GM12875 (cell line): ENCODE data around the gene HENMT1.

ENCODE experiments used
- H3K4me3 ChIP-seq: one replicate; pipeline ENCODE4 v1.5.1; 2011; ENCODE audit warnings: low read depth, low read length, control low read depth
- CTCF ChIP-seq: IDR thresholded peaks from 2 replicates; pipeline ENCODE4 v1.5.1; 2011; ENCODE audit warnings: low read depth, mild to moderate bottlenecking, control low read depth, inconsistent platforms, low read length, moderate library complexity, borderline replicate concordance; ENCODE audit not compliant: insufficient read depth

The HENMT1 gene

GRCh38 chr1:108699375-108700332 lies 38.8 kb upstream of the HENMT1 start:
- H3K4me3 ChIP-seq = no peak overlapping the region
- TF ChIP-seq CTCF = no peak

- no peak for TF ChIP-seq CTCF
- no peak overlapping the region for H3K4me3 ChIP-seq
These were observed 34.6 kb upstream of the HENMT1 start for GRCh38 chr1:108695535-108695934.

- H3K4me3 ChIP-seq = peak overlapping the region; percentile 83
- 0 out of 2 replicates have a peak, but pooled peaks have one; percentile 16 for TF ChIP-seq CTCF
These were observed 32.1 kb upstream of the HENMT1 start for GRCh38 chr1:108692724-108693655.

- H3K4me3 ChIP-seq = peak within 1 kb of the TSS; percentile 83
- no peak for TF ChIP-seq CTCF
These were observed 31.2 kb upstream of the HENMT1 start, which contains the start of gene PRPF38B for GRCh38 chr1:108691942-108692723. PRPF38B (plus strand) TSS chr1:108692310; CDS start chr1:108692592, 282 bp downstream.

GRCh38 chr1:108691128-108691941 lies 30.4 kb upstream of the HENMT1 start:
- peak overlapping the region; percentile 83 for H3K4me3 ChIP-seq
- no peak for TF ChIP-seq CTCF
